Measurements from ENCODE around the gene VPS13D.

DNA sequence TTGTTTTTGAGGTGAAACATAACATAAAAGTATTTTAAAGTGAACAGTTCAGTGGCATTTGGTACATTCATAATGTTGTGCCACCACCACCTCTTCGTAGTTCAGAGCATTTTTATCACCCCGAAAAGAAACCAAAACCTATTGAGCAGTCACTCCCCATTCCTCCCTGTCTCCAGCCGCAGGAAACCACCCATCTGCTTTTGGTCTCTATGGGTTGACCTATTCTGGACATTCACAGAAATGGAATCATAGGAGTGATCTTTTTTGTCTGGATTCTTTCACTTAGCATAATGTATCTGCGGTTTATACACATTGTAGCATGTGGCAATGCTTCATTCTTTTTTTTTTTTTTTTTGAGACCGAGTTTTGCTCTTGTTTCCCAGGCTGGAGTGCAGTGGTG lies 141.2 kb downstream of the VPS13D start:
- TF ChIP-seq, protein P1, sequence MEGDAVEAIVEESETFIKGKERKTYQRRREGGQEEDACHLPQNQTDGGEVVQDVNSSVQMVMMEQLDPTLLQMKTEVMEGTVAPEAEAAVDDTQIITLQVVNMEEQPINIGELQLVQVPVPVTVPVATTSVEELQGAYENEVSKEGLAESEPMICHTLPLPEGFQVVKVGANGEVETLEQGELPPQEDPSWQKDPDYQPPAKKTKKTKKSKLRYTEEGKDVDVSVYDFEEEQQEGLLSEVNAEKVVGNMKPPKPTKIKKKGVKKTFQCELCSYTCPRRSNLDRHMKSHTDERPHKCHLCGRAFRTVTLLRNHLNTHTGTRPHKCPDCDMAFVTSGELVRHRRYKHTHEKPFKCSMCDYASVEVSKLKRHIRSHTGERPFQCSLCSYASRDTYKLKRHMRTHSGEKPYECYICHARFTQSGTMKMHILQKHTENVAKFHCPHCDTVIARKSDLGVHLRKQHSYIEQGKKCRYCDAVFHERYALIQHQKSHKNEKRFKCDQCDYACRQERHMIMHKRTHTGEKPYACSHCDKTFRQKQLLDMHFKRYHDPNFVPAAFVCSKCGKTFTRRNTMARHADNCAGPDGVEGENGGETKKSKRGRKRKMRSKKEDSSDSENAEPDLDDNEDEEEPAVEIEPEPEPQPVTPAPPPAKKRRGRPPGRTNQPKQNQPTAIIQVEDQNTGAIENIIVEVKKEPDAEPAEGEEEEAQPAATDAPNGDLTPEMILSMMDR (IDR thresholded peaks at IDR 0.05): no peak
- no peak for TF ChIP-seq POLR2A (IDR thresholded peaks at IDR 0.05)

Data from testis (tissue), 2 donors.